Measurements from ENCODE around the gene COPS8.

DNA sequence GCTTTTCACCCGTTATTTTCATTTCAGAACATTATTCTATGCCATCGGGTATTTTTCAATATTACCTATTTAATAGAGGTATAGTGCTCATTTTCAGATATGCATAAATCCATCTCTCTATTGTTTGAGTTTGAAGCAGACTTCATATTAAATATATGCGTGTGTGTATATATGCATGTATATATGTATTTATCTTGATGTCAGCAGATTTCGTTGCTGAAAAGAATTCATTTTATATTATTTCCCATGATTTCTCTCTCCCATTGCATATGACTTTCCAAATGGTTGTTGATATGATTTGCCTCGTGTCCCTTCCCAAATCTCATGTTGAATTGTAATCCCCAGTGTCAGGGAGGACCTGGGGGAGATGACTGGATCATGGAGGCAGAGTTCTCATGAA lies 28.6 kb upstream of the COPS8 start:
- TF ChIP-seq, protein P1, sequence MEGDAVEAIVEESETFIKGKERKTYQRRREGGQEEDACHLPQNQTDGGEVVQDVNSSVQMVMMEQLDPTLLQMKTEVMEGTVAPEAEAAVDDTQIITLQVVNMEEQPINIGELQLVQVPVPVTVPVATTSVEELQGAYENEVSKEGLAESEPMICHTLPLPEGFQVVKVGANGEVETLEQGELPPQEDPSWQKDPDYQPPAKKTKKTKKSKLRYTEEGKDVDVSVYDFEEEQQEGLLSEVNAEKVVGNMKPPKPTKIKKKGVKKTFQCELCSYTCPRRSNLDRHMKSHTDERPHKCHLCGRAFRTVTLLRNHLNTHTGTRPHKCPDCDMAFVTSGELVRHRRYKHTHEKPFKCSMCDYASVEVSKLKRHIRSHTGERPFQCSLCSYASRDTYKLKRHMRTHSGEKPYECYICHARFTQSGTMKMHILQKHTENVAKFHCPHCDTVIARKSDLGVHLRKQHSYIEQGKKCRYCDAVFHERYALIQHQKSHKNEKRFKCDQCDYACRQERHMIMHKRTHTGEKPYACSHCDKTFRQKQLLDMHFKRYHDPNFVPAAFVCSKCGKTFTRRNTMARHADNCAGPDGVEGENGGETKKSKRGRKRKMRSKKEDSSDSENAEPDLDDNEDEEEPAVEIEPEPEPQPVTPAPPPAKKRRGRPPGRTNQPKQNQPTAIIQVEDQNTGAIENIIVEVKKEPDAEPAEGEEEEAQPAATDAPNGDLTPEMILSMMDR (conservative IDR thresholded peaks at IDR 0.05; ENCODE audit: low read length): no peak
- TF ChIP-seq EZH2phosphoT487 (IDR thresholded peaks at IDR 0.05; ENCODE audit: borderline replicate concordance): no peak

Measured in Loucy (cell line).